Activated CD8-positive, alpha-beta memory T cell treated with anti-CD3 and anti-CD28 coated beads, Interleukin-2, amount 50 U/mL, for 24 hours (primary cell): ENCODE results near the gene POTEJ.
"Not testable (repeated sequence)": the region's sequence is repeated elsewhere in the genome, so short reads cannot be mapped to it uniquely, and the experiment has no call there.

Source experiments
- DNase-seq: peaks from one replicate; pipeline ENCODE4 v3.0.0-alpha.2; 2020; ENCODE audit errors: extremely low read depth

Gene POTEJ

GRCh38 chr2:130601648-130602302 is 9.5 kb upstream of the POTEJ start:
- DNase-seq, result not testable (repeated sequence)

GRCh38 chr2:130608276-130609001 is 2.8 kb upstream of the POTEJ start:
- not testable (repeated sequence) for DNase-seq

- DNase-seq, result not testable (repeated sequence)
Observed at GRCh38 chr2:130609002-130609920, 2.0 kb upstream of the POTEJ start.

GRCh38 chr2:130610486-130610885 is 754 bp upstream of the POTEJ start:
- not testable (repeated sequence) for DNase-seq

- DNase-seq, result not testable (repeated sequence)
Observed at GRCh38 chr2:130628784-130629475, 17.7 kb downstream of the POTEJ start.

- DNase-seq, result not testable (repeated sequence)
Observed at GRCh38 chr2:130638973-130639372, 27.7 kb downstream of the POTEJ start.

GRCh38 chr2:130641688-130642087 is 30.4 kb downstream of the POTEJ start:
- DNase-seq, result not testable (repeated sequence)

GRCh38 chr2:130649285-130649684 is 38.0 kb downstream of the POTEJ start:
- not testable (repeated sequence) for DNase-seq

- DNase-seq, result not testable (repeated sequence)
Observed at GRCh38 chr2:130664506-130664905, 53.3 kb downstream of the POTEJ start.

GRCh38 chr2:130665596-130665995 is 54.4 kb downstream of the POTEJ start:
- not testable (repeated sequence) for DNase-seq

GRCh38 chr2:130667516-130667915 is 56.3 kb downstream of the POTEJ start:
- DNase-seq, result not testable (repeated sequence)

GRCh38 chr2:130670026-130670745 is 58.9 kb downstream of the POTEJ start:
- not testable (repeated sequence) for DNase-seq

- DNase-seq, result not testable (repeated sequence)
Observed at GRCh38 chr2:130692041-130692770, 81.0 kb downstream of the POTEJ start.

GRCh38 chr2:130693474-130693873 is 82.2 kb downstream of the POTEJ start:
- peak; percentile 1 for DNase-seq

- not testable (repeated sequence) for DNase-seq
Observed at GRCh38 chr2:130703250-130703649, 92.0 kb downstream of the POTEJ start.
